HepG2 (cell line): ENCODE measurements around the gene GRID1.

Source experiments
- EZH2 ChIP-seq: conservative IDR thresholded peaks from 2 replicates; pipeline ENCODE4 v1.6.1; 2012; ENCODE audit warnings: mild to moderate bottlenecking, low read depth, low read length, moderate library complexity
- POLR2AphosphoS5 ChIP-seq: IDR thresholded peaks from 2 replicates; pipeline ENCODE4 v1.6.1; 2012; ENCODE audit warnings: low read depth, low read length
- RAD51 ChIP-seq: fragments of 450-650 bp; IDR thresholded peaks from 2 replicates; pipeline ENCODE4 v1.6.1; 2016; ENCODE audit warnings: borderline replicate concordance
- SP1 ChIP-seq, 2 experiments: fragments of 450-650 bp in 1 of 2; sonication (generic) in 1 of 2; formaldehyde crosslinking in 1 of 2; IDR thresholded peaks; 2 replicates each; pipeline versions ENCODE4 v1.4.0 to v1.6.1; 2016 to 2020; ENCODE audit warnings: missing genetic modification reagents in 1 of 2
- STAT5B ChIP-seq: sonication (generic); formaldehyde crosslinking; IDR thresholded peaks from 2 replicates; pipeline ENCODE4 v1.4.0; 2020; ENCODE audit warnings: missing genetic modification reagents
- TAF1 ChIP-seq: sonication (generic); formaldehyde crosslinking; IDR thresholded peaks from 2 replicates; pipeline ENCODE4 v1.4.0; 2020; ENCODE audit warnings: missing genetic modification reagents
- ZNF10 ChIP-seq: sonication (generic); formaldehyde crosslinking; IDR thresholded peaks from 2 replicates; pipeline ENCODE4 v1.4.0; 2020; ENCODE audit warnings: mild to moderate bottlenecking, low read depth, missing genetic modification reagents, borderline replicate concordance
- TF ChIP-seq, protein P1 (sequence below): sonication (generic); formaldehyde crosslinking; IDR thresholded peaks from 2 replicates; pipeline ENCODE4 v1.5.0; 2020; ENCODE audit warnings: mild to moderate bottlenecking, missing genetic modification reagents, moderate library complexity
- TF ChIP-seq, protein P2 (sequence below): IDR thresholded peaks from 2 replicates; pipeline ENCODE4 v1.6.1; 2012; ENCODE audit warnings: inconsistent platforms
- TF ChIP-seq, protein P3 (sequence below): sonication (generic); formaldehyde crosslinking; IDR thresholded peaks from 2 replicates; pipeline ENCODE4 v1.4.0; 2020; ENCODE audit warnings: missing genetic modification reagents, low read depth, mild to moderate bottlenecking, borderline replicate concordance
- TF ChIP-seq, protein P4 (sequence below): sonication (generic); formaldehyde crosslinking; IDR thresholded peaks from 2 replicates; pipeline ENCODE4 v1.4.0; 2020; ENCODE audit warnings: missing genetic modification reagents

DNA sequence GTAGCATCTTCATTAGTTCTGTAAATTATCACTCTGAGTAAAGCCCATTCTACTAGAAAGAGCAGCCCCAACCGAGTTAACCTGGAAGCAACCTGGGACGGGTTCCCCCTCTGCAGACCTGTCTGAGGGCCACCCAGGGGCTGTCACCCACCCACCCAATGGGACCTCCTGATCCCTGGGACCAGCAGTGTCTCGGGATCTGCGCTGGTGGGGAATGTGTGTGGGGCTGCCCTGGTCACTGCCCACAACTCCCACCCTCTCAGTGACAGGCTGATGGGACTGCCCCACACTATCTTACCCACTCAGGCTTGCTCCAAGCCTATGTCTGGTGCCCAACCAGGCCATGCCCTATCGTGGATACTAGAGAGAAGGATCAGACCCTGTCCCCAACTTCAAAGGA lies 215.0 kb downstream of the GRID1 start:
- no peak for TF ChIP-seq RAD51
- TF ChIP-seq, protein P1, sequence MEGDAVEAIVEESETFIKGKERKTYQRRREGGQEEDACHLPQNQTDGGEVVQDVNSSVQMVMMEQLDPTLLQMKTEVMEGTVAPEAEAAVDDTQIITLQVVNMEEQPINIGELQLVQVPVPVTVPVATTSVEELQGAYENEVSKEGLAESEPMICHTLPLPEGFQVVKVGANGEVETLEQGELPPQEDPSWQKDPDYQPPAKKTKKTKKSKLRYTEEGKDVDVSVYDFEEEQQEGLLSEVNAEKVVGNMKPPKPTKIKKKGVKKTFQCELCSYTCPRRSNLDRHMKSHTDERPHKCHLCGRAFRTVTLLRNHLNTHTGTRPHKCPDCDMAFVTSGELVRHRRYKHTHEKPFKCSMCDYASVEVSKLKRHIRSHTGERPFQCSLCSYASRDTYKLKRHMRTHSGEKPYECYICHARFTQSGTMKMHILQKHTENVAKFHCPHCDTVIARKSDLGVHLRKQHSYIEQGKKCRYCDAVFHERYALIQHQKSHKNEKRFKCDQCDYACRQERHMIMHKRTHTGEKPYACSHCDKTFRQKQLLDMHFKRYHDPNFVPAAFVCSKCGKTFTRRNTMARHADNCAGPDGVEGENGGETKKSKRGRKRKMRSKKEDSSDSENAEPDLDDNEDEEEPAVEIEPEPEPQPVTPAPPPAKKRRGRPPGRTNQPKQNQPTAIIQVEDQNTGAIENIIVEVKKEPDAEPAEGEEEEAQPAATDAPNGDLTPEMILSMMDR (CRISPR knock-in tag), result no peak
- no peak for TF ChIP-seq ZNF10 (CRISPR knock-in tag)
- TF ChIP-seq POLR2AphosphoS5, result no peak
- no peak for TF ChIP-seq EZH2
- TF ChIP-seq, protein P2, sequence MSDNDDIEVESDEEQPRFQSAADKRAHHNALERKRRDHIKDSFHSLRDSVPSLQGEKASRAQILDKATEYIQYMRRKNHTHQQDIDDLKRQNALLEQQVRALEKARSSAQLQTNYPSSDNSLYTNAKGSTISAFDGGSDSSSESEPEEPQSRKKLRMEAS, result no peak
- TF ChIP-seq, protein P3, sequence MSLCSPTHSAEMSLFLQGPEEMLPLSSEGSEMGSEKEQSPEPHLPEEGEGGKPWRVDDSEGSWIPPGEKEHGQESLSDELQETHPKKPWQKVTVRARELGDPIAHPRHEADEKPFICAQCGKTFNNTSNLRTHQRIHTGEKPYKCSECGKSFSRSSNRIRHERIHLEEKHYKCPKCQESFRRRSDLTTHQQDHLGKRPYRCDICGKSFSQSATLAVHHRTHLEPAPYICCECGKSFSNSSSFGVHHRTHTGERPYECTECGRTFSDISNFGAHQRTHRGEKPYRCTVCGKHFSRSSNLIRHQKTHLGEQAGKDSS (CRISPR knock-in tag), result no peak
- no peak for TF ChIP-seq STAT5B
- no peak for TF ChIP-seq TAF1 (CRISPR knock-in tag)
- no peak for TF ChIP-seq SP1 (IDR thresholded peaks at IDR 0.05)
- TF ChIP-seq SP1 (CRISPR knock-in tag; IDR thresholded peaks at IDR 0.05), result no peak
- TF ChIP-seq, protein P4, sequence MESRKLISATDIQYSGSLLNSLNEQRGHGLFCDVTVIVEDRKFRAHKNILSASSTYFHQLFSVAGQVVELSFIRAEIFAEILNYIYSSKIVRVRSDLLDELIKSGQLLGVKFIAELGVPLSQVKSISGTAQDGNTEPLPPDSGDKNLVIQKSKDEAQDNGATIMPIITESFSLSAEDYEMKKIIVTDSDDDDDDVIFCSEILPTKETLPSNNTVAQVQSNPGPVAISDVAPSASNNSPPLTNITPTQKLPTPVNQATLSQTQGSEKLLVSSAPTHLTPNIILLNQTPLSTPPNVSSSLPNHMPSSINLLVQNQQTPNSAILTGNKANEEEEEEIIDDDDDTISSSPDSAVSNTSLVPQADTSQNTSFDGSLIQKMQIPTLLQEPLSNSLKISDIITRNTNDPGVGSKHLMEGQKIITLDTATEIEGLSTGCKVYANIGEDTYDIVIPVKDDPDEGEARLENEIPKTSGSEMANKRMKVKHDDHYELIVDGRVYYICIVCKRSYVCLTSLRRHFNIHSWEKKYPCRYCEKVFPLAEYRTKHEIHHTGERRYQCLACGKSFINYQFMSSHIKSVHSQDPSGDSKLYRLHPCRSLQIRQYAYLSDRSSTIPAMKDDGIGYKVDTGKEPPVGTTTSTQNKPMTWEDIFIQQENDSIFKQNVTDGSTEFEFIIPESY (CRISPR knock-in tag), result no peak
